Activated CD4-positive, alpha-beta T cell treated with anti-CD3 and anti-CD28 coated beads for 48 hours (primary cell): ENCODE data around the gene BTG2.
"Not testable (repeated sequence)": the region's sequence is repeated elsewhere in the genome, so short reads cannot be mapped to it uniquely, and the experiment has no call there.

Experiments used
- DNase-seq: peaks from one replicate; pipeline ENCODE4 v3.0.0-alpha.2; 2020

Gene BTG2

DNA sequence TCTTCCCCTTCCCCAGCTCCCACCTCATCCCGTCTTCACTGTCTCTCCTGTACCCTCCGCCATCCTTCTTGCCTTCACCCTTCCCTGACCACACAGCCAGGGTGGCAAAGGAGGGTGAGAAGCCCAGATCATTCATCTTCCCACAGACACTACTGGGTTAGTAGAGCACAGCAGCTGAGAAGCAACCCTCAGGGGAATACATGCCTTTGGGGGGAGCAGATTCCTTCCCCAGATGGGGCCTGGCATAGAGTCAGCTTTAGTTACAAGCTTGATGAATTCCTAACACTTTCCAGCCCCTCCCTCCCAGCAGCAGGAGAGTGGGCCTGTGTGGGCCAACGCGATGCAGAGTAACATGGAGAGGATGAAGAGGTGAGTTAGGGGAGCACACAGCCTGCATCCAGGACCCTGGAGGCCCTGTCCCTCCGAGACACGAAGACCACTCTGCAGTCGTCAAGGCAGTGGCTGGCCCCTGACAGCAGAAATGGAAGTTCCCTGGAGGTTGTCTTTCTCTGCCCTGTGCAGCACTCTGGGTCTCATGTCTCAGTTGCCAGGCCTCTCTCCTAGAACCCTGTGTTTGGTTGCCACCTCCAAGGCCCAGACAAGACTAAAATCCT lies 8.8 kb upstream of the BTG2 start:
- DNase-seq: no peak

GRCh38 chr1:203299169-203299568 lies 6.2 kb upstream of the BTG2 start:
- DNase-seq: no peak

- not testable (repeated sequence) for DNase-seq
Measured at GRCh38 chr1:203299719-203300429, 5.4 kb upstream of the BTG2 start.

DNA sequence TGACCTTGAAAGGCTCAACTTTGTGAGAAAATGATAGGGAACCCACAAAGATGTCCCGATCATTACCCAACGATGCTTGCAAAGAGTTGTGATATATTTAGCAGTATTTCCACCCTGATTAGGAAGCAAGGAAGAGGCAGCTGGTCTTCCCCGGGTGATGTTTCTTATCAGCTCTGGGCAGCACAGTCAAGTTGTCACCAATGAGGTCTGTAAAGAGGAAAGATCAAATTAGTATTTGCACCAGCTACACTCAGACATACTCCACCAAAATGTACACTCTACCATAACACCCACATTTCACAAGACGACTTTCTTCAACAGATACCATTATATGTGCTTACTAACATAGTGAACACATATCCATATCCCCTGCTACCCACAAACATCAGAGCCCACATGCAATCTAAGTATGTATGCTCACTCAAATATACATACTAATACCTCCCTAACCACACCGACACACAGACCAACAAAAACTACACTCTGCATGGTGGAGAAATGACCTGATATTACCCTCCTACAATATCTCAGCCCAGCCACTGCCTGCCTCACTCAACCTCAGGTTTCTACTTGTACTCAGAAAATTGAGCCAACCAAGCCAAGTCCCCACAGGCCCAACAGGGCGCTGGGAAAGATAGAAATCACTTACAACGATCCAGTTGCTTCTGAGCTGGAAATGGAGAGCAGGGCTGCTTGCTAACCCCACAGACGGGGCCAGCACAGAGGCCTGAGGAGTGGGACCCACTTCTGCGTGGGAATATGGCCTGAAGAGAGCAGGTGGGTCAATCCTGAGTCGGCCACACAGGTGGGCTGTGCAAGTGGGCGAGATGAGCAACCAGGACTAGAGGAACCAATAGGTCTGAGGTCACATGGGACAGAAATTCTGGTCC lies 4.6 kb upstream of the BTG2 start:
- DNase-seq: no peak

- DNase-seq: no peak
Measured at GRCh38 chr1:203301331-203301668, 4.0 kb upstream of the BTG2 start.

- DNase-seq: no peak
Measured at GRCh38 chr1:203302456-203302855, 2.9 kb upstream of the BTG2 start.

DNA sequence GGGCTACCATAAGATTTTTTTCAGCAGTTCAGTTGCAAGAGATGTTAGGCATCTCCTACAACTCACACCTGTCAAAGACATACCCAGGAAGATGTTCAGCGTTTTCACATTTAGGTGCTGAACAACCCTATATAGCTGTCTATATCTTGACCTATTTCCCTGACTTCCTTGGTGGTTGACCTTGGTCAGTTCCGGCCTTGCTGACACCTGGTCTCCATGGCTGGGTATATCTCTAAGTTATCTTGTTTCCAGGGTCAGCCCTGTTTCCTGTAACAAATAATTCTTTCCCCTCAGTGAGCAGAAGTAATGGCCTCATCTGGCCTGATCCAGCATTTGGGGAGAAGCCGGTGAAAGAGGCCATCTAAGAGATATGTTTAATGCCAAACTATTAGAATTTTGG lies 2.4 kb upstream of the BTG2 start:
- DNase-seq: no peak

DNA sequence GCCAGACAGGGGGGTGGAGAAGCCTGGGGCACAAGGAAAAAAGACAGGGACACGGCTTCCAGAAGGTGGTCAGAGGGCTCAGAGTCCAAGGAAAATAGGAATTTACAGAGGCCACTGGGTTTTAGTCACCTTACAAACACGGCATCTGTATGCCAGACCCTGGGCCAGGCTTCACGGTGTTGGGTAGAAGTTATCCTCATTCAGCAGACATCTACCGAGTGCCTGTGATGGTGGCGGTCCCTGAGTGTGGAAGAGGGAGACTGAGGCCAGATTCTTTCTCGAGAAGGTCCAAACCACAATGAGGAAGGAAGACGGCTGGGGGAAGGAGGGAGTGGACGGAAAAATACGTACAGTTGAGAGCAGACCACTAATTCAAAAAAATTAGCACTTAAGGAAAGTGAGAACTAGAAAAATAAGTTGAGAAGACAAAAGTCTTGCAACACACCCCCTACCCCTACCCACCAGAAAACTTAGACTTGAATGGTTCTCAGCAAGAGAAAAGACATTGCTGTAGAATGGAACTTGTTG lies 864 bp upstream of the BTG2 start:
- DNase-seq: no peak

DNA sequence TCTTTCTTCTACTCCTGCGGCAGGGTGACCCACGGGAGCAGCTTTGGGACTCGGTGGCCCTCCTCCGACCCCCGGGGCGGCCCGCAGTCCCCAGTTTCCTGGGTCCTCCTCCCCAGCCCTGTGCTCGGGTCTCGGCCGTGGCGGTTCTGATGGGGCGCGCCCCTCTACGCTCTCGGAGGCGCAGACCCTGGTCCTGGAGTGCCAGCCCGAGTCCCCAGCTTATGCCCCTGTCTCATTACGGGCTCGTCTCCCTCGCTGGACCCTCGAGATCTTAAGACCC lies 430 bp downstream of the BTG2 start:
- DNase-seq: no peak

- DNase-seq: peak; percentile 58
Measured at GRCh38 chr1:203306089-203306964, 1.0 kb downstream of the BTG2 start.

- DNase-seq: peak; percentile 67
Measured at GRCh38 chr1:203306965-203307541, 1.7 kb downstream of the BTG2 start.

- no peak for DNase-seq
Measured at GRCh38 chr1:203307641-203308126, 2.4 kb downstream of the BTG2 start.

DNA sequence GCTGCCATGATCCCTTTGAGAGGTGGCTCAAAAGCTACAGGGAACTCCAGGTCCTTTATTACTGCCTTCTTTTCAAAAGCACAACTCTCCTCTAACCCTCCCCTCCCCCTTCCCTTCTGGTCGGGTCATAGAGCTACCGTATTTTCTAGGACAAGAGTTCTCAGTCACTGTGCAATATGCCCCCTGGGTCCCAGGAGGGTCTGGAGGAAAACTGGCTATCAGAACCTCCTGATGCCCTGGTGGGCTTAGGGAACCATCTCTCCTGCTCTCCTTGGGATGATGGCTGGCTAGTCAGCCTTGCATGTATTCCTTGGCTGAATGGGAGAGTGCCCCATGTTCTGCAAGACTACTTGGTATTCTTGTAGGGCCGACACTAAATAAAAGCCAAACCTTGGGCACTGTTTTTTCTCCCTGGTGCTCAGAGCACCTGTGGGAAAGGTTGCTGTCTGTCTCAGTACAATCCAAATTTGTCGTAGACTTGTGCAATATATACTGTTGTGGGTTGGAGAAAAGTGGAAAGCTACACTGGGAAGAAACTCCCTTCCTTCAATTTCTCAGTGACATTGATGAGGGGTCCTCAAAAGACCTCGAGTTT lies 3.1 kb downstream of the BTG2 start:
- DNase-seq: no peak

GRCh38 chr1:203308923-203309331 lies 3.6 kb downstream of the BTG2 start:
- DNase-seq: no peak

- no peak for DNase-seq
Measured at GRCh38 chr1:203311368-203312301, 6.3 kb downstream of the BTG2 start.

- not testable (repeated sequence) for DNase-seq
Measured at GRCh38 chr1:203314025-203314759, 8.9 kb downstream of the BTG2 start.

DNA sequence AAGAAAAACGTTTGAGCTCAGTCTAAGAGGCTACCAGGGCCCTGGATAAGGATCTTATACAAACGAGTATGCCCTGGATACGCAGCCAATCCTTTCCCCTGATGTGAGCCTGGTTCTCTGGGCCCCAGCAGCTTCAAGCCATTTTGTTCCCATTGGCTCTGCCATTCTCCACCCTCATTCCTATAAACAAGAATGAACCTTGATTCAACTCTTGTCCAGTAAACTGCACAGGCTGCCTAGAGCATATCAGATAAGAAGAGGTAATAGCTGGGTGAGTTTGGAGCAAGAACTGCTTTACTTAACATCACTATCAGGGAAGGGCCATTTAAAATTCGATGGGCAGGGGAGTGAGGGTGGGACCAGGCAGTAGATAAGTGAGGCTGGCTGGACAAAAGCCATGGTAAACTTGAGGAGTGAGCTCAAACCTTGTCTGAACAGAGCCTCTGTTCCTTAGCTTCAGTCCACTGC lies 11.3 kb downstream of the BTG2 start:
- no peak for DNase-seq

DNA sequence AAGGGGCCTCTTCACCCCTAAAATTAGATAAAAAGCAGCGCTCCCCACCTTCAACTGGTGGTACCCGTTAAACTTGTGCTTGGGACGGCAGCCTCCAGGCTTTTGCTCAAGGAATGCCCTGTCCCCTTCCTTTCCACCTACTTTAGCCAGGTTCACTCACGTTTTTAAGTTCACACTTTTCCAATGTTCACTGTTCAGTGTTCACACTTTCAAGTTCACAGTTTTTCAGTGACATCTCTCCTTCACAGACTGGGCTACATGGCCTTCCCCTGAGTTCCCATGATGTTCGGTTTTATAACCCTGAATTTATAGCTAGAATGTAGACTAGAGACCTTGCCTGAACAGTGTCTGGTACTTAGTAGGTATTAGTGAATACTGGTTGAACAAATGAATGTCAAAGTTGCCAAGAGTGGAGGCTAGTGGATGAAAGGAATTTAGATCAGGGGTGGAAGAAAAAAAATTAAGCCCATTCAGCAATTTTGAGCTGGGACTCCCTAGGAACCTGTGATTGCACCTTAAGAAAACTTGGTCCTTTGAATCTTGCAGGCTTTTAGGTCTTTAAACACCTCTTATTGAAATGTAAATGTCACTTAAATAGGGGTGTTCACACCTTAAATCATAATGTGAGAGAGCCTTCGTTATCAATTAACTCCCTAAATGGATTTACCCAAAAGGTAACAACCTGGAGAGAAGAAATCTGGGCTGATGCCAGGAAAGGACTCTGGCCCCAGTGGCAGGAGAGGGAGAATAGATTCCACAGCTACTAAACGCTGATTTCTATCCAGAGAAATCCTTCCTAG lies 12.3 kb downstream of the BTG2 start:
- DNase-seq: no peak

- no peak for DNase-seq
Measured at GRCh38 chr1:203318229-203318517, 12.9 kb downstream of the BTG2 start.
